GM12865 (cell line): ENCODE results near the gene CASZ1.

Experiments
- DNase-seq: peaks from one replicate; pipeline ENCODE4 v3.0.0; 2010; ENCODE audit warnings: low read depth
- H3K4me3 ChIP-seq: 2 replicates; pipeline ENCODE4 v1.5.1; 2011; ENCODE audit warnings: mild to moderate bottlenecking, low read depth, low read length, control low read depth
- CTCF ChIP-seq: IDR thresholded peaks from 2 replicates; pipeline ENCODE4 v1.5.1; 2011; ENCODE audit warnings: low read length, control low read depth, low read depth, inconsistent platforms; ENCODE audit not compliant: insufficient read depth; ENCODE audit errors: missing control alignments

The CASZ1 gene

GRCh38 chr1:10808441-10808840 is 12.0 kb upstream of the CASZ1 start:
- H3K4me3 ChIP-seq = no peak overlapping the region
- TF ChIP-seq CTCF = no peak
- DNase-seq = no peak

GRCh38 chr1:10806966-10807365 is 10.5 kb upstream of the CASZ1 start:
- DNase-seq = no peak
- no peak overlapping the region for H3K4me3 ChIP-seq
- no peak for TF ChIP-seq CTCF

GRCh38 chr1:10803971-10804820 is 7.8 kb upstream of the CASZ1 start:
- no peak for TF ChIP-seq CTCF
- DNase-seq = no peak
- H3K4me3 ChIP-seq = no peak overlapping the region

- TF ChIP-seq CTCF = no peak
- no peak overlapping the region for H3K4me3 ChIP-seq
- no peak for DNase-seq
Observed at GRCh38 chr1:10802944-10803715, 6.7 kb upstream of the CASZ1 start.

GRCh38 chr1:10800778-10801177 is 4.3 kb upstream of the CASZ1 start:
- TF ChIP-seq CTCF = no peak
- DNase-seq = no peak
- no peak overlapping the region for H3K4me3 ChIP-seq

GRCh38 chr1:10799726-10800125 is 3.3 kb upstream of the CASZ1 start:
- DNase-seq = no peak
- no peak for TF ChIP-seq CTCF
- H3K4me3 ChIP-seq = no peak overlapping the region
